Measurements from ENCODE around the gene ARHGEF16.

The ARHGEF16 gene

DNA sequence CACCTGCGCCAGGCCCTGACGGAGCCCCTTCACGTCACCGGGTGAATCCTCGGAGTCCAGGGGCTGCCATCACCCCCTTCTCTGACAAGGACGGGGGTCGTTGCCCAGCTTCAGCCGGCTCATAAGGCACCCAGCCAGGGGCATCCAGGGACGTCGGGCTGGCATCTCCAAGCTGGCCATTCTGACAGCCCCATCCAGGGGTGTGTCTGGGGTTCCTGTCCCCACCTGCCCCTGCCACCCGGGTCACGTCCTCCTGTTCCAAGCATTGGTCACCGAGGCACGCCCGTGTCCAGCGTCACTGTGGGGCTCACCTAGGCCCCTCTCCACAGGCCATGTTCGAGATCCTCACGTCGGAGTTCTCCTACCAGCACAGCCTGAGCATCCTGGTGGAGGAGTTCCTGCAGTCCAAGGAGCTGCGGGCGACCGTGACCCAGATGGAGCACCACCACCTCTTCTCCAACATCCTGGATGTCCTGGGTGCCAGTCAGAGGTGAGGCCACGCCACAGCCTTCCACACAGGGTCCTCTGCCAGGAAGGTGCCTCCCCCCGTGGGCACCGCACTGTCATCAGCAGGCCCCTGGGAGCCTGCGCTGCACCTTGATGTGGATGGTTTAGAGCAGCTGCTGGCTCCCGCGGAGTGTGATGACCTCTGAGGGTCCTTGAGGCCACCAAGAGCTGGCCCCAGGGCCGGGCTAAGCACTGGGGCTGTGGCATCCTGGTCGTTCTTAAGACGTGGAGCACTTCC is 14.8 kb downstream of the ARHGEF16 start:
- no peak for DNase-seq

DNA sequence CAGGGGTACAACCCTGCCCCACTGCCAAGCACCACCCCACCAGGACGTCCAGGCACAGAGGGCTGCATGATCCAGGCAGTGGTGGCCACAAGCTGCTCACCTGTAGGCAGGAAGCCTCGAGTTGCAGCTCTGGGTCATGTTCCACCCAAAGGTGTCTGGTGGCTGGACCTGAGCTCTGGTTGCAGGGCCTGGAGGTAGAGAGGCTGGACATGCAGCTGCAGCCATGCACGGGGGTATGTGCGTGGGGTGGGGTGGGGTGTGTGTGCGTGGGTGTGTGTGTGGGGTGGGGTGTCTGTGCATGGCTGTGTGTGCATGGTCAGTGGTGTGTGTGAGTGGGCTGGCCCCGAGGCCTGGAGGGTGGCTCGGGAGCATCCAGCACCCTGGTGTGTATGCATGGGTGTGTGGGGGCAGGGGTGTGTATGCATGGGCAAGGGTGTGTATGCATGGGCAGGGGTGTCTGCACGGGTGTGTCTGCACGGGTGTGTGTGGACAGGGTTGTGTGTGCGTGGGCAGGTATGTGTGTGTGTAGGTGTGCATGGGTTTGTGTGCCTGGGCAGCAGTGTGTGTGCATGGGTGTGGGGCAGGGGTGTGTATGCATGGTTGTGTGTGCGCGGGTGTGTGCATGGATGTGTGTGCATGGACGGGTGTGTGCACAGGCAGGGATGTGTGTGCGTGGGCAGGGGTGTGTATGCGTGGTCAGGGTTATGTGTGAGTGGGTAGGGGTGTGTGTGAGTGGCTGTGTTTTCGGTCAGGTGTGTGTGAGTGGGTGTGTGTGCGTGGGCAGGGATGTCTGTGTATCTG is 15.6 kb downstream of the ARHGEF16 start:
- no peak for DNase-seq

DNA sequence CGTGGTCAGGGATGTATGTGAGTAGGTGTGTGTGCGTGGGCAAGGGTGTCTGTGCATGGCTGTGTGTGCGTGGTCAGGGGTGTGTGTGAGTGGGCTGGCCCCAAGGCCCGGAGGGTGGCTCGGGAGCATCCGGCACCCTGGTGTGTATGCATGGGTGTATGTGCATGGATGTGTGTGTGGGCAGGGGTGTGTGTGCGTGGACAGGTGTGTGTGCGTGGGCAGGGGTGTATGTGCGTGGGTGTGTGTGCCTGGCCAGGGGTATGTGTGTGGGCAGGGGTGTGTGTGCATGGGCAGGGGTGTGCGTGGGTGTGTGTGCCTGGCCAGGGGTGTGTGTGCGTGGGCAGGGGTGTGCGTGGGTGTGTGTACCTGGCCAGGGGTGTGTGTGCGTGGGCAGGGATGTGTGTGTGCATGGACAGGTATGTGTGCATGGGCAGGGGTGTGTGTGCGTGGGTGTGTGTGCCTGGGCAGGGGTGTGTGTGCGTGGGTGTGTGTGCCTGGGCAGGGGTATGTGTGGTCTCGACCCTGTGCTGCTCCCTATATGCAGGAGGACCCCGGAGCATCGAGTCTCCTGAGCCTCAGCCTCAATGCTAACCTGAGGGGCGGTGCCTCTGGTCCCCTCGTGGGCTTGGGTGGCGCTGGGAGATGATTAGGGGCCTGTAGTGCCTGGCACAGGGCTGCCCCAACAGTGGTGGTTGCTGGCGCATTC is 16.3 kb downstream of the ARHGEF16 start:
- DNase-seq: no peak

DNA sequence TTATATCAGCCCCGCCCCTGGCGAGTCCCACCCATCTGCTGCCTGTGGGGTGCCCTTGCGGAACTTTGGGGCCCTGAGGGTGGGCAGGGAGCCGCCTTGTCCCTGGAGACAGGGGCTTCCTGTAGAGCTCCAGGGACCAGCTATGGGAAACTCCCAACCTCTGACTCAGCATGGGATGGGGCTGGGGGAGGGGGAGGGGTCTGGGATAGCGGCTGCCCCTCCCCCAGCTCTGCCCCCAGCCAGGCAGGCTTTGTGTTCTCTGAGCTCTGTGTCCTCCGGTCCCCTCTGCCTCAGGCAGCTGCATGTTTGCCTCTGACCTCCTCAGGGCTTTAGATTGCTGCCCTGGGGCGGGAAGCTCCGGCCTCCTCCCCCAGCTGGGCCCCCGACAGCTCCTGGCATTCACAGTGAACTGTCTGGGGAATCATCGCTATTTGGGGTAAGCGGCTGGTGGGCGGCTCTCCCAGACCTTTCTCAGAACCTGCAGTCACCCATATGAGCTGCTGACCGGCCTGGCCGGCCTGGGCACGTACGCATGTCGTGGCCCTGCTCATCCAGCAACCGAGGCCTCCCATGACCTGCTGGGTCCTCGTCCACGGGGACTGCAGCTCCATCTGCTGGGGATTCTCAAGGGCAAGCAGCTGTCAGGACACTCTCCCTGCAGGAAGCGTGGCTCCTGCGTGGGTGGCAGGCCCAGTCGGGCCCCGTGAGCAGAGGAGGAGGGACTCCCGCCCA is 17.1 kb downstream of the ARHGEF16 start:
- DNase-seq: no peak

DNA sequence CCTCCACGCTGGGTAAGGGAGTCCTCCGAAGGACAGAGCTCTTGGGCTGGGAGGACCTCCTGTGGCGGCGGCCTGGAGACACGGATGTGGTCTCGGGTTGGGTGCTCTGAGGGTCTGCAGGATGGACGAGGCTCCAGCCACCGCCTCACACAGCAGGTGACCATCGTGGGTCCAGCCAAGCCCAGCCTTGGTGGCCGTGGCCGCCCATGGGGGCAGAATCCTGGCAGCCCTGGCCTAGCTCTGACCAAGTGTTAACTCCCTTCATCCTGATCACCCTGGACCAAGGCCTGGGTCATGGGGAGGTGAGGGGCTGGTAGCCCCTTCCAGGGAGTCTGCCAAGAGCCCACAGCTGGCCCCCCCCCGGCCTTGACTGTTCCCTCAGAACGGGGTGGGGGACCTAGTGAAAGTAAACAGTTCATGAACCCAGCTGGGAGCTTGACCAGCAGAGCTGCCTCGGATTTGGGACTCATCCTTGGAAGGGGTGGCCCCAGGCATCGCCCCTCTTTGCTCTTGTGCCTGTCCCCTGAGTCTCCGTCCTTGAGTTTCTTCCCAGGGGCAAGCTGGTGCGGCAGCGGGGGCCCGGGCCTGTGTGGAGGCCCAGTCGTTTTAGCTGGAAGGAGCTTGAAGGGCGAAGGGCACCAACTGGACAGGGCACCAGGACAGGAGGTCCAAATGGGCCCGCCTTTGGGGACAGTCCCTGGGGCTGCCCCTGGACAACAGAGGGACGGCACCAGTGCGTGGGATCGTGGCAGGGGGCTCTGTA is 17.8 kb downstream of the ARHGEF16 start:
- no peak for DNase-seq

DNA sequence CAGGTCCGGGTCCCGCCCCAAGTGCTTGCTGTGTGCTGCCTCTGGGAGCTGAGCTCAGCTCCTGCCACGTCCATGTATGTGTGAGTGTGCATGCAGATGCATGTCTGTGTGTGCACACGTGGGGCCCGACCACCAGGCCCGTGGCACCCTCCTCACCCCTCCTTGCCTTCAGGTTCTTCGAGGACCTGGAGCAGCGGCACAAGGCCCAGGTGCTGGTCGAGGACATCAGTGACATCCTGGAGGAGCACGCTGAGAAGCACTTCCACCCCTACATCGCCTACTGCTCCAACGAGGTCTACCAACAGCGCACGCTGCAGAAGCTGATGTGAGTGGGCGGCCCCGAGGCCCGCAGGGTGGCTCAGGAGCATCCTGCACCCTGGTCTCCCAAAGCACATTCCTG is 18.4 kb downstream of the ARHGEF16 start:
- DNase-seq: no peak

DNA sequence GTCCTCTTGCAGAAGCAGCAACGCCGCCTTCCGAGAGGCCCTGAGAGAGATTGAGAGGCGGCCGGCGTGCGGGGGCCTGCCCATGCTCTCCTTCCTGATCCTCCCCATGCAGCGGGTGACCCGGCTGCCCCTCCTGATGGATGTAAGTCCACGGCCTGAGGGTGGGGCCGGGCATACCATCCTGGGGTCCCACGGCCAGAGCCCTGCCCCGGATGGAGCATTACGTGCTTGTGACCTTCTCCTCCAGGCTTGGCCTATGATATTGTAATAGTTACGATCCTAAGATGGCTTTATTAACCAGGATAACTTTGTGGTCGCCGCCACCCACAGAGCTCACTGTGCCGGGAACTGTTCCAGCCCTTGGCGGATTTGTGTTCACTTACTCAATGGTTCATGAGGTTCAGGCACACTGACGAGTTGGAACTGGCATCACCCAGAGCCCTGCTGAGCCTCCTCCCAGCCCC is 18.9 kb downstream of the ARHGEF16 start:
- DNase-seq: no peak

DNA sequence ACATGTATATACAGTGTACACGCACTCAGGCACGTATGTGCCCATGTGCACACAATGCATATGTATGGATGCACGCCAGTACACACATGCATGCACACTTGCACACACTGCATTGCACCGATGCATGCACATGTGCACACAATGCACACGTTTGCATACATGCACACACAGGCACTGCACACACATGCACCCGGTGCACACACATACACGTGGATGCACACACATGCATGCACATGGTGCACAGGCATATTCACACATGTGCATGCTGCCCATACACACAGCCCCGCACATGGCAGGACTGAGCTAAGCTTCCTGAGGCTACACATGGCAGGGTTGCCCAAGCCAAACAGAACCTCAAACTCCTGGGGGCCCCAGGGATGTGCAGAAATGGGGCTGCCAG is 19.6 kb downstream of the ARHGEF16 start:
- DNase-seq: no peak

DNA sequence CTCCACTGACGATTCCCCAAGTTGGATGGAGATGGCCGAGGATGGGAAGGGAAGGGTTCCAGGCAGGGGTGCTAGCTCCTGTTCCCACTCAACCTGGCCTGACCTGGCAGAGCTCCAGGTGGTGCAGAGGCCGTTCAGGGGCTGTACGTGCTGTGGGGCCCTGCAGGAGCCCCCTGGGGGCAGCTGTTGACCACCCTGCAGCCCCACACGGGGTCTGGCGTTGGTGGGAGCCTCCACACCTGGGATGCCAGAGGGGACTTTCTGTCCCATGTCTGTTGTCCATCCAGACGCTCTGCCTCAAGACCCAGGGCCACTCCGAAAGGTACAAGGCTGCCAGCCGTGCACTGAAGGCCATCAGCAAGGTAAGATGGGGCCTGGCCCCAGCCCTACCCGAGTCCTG is 20.0 kb downstream of the ARHGEF16 start:
- no peak for DNase-seq

DNA sequence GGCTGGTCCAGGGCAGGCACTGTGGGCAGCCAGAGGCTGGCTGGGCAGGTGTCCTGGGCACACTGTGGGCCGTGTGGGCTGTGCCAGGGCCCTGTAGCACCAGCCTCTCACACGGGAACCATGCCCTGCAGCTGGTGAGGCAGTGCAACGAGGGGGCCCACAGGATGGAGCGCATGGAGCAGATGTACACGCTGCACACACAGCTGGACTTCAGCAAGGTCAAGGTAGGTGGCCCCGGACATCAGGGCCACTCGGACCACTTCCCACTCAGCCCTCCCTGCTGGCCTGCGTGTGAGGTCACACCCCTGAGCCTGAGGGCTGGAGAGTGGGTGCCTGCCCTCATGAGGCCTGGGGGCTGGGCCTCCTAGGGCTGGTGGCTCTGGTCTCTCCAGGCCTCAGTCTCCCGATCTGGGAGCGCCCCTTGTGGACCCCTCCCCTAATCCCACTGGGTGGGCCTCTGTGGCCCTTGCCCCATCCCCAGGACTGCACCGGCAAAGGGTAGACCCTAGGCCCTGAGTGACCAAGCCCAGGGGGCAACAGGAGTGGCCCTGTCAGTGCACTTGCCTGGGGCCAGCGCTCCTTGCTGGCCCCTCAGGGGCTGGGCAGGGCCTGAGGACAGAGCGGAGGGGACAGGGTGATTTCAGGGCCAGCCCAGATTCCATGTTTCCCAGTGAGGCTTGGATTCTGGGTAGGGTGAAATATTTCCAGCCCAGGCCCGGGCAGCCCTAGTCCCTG is 21.5 kb downstream of the ARHGEF16 start:
- no peak for DNase-seq

DNA sequence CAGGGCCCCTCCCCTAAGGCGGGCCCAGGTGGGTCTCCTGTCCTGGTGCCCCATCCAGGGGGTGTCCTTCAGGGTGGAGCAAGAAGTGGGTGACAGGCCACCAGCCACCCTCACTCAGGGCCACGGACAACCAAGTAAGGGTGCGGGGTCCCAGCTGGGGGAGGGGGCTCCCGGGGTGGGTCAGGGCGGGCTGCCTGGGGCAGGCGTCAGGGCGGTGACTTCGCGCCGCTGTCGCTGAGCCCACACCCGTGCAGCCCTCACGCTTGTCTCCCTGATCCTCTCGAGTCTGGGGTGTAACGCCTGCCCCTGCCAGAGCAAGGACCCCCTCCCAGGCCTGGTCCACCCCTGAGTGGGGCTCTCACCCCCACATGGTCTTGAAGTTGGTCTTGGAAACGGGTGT is 22.2 kb downstream of the ARHGEF16 start:
- DNase-seq: no peak

DNA sequence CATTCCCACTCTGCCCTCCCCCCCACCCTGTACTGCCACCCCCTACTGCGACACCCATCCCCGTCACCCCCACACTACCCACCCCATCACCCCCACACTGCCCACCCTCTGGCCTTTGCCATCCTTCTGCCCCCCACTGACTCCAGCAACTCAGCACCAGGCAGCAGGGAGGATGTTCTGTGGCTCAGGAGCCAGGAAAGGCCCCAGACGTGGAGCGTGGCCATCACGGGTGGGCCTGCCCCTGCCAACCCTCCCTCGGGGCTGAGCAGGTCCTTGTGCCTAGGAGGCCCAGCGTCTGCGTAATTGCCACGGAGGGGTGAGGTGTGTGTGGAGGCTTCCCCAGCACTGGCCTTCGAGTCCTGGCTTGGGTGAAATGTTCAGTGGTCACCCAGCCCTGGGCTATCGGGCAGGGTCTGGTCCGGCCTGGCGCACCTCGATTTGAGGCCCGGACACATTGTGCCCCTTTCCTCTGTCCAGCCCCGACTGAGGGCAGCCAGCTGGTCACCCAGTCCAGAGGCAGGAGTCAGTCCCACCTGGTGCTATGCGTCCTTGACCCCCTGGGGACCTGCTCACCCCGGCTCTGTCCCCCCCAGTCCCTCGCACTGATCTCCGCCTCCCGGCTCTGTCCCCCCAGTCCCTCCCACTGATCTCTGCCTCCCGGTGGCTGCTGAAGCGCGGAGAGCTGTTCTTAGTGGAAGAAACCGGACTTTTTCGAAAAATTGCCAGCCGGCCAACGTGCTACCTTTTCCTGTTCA is 23.0 kb downstream of the ARHGEF16 start:
- no peak for DNase-seq

DNA sequence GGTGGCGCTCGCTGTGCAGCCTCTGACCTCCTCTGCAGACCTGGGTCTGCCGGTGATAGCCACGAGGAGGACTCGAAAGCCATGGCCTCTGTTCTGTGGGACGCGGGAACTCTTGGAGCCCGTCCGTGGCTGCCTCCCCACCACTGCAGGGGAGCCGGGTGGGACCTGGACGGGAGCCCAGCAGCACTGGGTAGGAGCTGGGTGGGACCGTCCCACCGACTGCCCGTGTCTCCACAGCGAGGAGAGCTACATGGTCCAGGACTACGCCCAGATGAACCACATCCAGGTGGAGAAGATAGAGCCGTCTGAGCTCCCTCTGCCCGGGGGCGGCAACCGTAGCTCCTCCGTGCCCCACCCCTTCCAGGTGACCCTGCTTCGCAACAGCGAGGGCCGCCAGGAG is 23.7 kb downstream of the ARHGEF16 start:
- DNase-seq: no peak

DNA sequence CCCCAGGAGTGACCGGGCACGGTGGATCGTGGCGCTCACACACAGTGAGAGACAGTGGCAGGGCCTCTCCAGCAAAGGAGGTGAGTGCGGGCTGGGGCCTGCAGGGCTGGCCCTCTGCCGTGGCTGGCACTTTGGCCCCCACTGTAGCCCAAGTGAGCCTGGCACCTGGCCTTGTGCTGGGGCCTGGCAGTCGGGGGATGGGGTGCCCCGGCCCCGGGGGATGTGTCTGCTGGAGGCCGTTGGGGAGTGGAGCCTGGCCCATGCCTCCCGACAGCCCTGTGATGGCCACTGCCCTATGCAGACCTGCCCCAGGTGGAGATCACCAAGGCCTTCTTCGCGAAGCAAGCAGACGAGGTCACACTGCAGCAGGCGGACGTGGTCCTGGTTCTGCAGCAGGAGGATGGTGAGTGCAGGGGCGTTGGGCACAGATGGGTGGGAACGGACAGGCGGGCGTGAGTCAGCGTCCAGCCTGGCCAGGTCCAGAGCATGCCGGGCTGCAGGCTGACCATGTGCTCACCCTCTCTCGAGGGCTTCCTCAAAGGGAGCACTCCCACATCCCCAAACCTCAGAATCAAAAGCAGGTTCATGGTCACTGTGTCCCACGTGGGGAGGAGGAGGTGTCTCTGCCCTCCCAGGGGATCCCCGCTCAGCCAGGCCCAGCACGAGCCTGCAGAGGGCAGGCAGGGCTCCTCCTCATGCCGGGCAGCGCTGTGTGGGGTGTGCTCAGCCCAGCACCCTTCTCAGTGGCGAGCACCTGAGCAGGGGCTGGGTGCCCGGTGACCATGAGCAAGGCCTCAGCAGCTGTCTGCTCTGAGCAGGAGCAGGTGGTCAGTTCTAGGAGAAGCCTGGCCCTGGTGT is 25.3 kb downstream of the ARHGEF16 start:
- no peak for DNase-seq

DNA sequence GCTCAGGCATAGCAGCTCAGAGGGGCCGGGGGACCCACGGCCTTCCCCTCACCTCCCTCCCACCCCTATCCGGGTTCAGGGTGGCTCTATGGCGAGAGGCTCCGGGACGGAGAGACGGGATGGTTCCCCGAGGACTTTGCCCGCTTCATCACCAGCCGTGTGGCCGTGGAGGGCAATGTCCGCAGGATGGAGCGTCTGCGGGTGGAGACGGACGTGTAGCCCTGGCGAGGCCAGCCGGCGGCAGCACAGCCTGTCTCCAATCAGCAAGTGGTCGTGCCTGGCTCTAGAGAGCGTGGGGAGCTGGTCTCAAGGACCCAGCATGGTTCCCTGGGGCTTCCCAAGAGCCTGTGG is 25.9 kb downstream of the ARHGEF16 start:
- DNase-seq: no peak

DNA sequence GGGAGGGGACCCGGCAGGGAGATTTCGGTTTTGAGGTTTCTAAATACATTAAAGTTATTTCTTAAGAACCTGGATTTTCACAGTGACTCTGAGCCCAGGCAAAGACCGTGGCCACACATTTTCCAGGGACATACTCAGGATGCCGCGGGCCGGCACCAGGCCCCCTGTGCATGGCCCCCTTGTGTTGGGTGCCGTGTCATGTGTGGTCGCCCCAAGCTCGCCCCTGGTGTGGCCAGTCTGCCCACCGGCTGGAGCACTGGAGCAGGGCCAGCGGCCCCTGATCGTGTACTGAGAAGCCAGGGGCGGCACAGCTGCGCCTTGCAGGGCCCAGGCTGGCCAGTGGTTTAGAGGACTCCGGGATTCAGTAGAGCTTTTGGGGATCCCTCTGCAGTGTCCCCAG is 26.6 kb downstream of the ARHGEF16 start:
- DNase-seq: no peak

DNA sequence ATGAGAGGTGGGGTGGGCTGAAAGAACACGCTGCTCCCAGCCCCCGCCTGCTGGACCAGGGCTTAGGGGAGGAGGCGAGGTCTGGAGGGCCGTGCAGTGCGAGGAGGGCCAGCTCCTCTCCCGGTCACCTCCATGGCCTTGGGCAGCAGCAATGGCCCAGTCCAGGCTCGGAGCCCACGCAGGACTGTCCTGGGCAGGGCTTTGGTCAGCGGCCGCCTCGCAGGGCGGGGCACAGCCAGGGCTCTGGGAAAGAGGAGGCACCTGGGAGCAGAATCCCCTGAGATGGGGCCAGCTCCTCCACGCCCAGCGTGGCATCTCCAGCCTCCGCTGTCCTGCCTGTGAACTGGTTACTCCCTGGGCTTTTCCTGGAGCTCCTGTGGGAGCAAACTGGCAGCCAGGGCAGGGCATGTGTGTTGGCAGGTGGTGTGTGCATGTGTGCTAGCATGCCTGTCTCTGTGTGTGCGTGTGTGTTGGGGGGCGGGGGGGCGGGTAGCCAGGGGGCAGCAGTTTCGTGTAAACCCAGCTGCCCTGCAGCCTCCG is 27.4 kb downstream of the ARHGEF16 start:
- no peak for DNase-seq

DNA sequence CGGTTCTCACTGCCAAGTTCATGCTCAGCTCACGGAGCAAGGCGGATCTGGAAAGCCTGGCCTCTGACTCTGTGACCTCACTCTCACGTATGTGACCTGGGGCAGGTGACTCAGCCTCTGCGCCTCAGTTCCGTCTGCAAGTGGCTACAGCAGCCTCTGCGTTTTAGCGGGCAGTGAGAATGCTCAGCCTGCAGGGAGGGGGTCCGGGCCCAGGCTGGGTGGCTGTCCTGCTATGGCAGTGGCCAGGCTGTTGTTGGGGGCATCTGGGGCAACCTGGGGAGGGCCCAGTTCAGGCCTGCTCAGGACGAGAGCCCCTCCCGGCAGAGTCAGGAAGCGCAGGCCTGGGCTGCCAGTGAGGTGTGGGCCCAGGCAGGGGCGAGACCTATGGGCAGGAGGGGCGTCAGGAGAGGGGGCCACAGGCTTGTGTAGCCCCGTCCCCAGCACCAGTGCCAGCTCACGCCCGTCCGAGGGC is 27.9 kb downstream of the ARHGEF16 start:
- DNase-seq: no peak

DNA sequence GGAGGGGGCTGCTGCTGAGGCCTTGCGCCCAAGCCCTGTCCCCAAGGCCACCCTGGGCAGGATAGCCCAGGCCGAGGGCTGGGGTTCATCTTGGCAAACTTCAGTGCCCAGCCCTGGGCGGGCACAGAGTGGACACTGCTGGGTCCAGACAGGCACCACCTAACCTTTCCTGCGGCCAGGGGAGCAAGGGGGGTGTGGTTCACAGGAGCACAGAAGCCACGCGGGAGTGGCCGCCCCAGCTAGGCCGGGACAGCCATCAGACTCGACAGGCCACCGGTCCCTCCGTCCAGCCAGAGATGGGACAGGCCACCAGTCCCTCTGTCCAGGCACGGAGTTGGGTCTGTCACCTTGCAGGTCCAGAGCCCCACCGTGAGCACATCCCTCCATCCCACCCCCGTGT is 28.9 kb downstream of the ARHGEF16 start:
- no peak for DNase-seq

All from NCI-H1105 treated with DMSO at 0.1 percent for 48 hours (cell line).